NB4 (cell line): ENCODE results near the gene NIT2.

Experiments used
- CTCF ChIP-seq: IDR thresholded peaks from one replicate; pipeline ENCODE4 v1.5.1; 2012; ENCODE audit warnings: low read depth, low read length
- MYC ChIP-seq: IDR thresholded peaks from 2 replicates; pipeline ENCODE4 v1.6.1; 2011; ENCODE audit warnings: low read depth, low read length

GRCh38 chr3:100340527-100340926 is 6.0 kb downstream of the NIT2 start:
- TF ChIP-seq CTCF (no peak), MYC (no peak)
